Measurements from ENCODE around the gene DCAF10. TPM values are rescaled to one million over a fixed set of nuclear protein-coding genes. Genes with fewer than 3 reads are reported as not detected.

DCAF10 gene
- total and polyA plus RNA-seq, 10 of the 15 experiments (the other 5 are each of a cell fraction or from before 2014, with no cell fraction given) = 3.9 to 21.7 (median 9.8) TPM

GRCh38 chr9:37913480-37914153 is 113.0 kb downstream of the DCAF10 start (continued):
- no peak for TF ChIP-seq HSF1 (IDR thresholded peaks at IDR 0.05; ENCODE audit: low read depth, low read length)
- TF ChIP-seq BRCA1 (IDR thresholded peaks at IDR 0.05; ENCODE audit: low read depth, low read length) = no peak
- no peak for TF ChIP-seq SUPT20H (IDR thresholded peaks at IDR 0.05; ENCODE audit: borderline replicate concordance, control insufficient read depth, low read depth, low read length)
- TF ChIP-seq SMC3 (IDR thresholded peaks at IDR 0.05; ENCODE audit: borderline replicate concordance, low read length) = peak; percentile 100
- TF ChIP-seq IRF3 (IDR thresholded peaks at IDR 0.05) = no peak
- TF ChIP-seq RELA (IDR thresholded peaks at IDR 0.05; ENCODE audit: borderline replicate concordance, partially characterized antibody) = peak; percentile 23
- no peak; the same call in 1 of the 2 replicates for TF ChIP-seq TARDBP (IDR thresholded peaks at IDR 0.05; ENCODE audit: borderline replicate concordance)
- no peak for TF ChIP-seq RFX5 (IDR thresholded peaks at IDR 0.05; ENCODE audit: low read depth, low read length)
- no peak for TF ChIP-seq NR2C2 (IDR thresholded peaks at IDR 0.05; ENCODE audit: borderline replicate concordance, control insufficient read depth, insufficient read length, low read depth)
- no peak for TF ChIP-seq ZNF592 (IDR thresholded peaks at IDR 0.05)
- peak; percentile 50; the same call in 1 of the 2 replicates for TF ChIP-seq MAX (IDR thresholded peaks at IDR 0.05; ENCODE audit: low read depth, low read length)
- peak; percentile 58; the same call in 1 of the 2 replicates for TF ChIP-seq HDGF (IDR thresholded peaks at IDR 0.05)
- peak; percentile 57; the same call in 1 of the 2 replicates for TF ChIP-seq ESRRA (IDR thresholded peaks at IDR 0.05; ENCODE audit: low read length)
- no peak for TF ChIP-seq MLLT1 (IDR thresholded peaks at IDR 0.05)
- no peak for TF ChIP-seq NR2F1 (conservative IDR thresholded peaks at IDR 0.05)
- no peak for TF ChIP-seq POLR2AphosphoS2 (IDR thresholded peaks at IDR 0.05; ENCODE audit: low read depth, low read length)
- TF ChIP-seq, protein P1, sequence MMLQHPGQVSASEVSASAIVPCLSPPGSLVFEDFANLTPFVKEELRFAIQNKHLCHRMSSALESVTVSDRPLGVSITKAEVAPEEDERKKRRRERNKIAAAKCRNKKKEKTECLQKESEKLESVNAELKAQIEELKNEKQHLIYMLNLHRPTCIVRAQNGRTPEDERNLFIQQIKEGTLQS (IDR thresholded peaks at IDR 0.05; ENCODE audit: borderline replicate concordance, extremely low read depth, low read depth, low read length) = no peak
- no peak for TF ChIP-seq ZZZ3 (IDR thresholded peaks at IDR 0.05; ENCODE audit: control insufficient read depth, insufficient read length, low read depth)
- no peak for TF ChIP-seq ZBTB33 (IDR thresholded peaks at IDR 0.05)

Measured in GM12878 (cell line).